OCI-LY3 (cell line): ENCODE results near the gene ADORA1.

Experiments
- H2AFZ ChIP-seq: fragments of 200-600, 300-600 bp; shearing (Covaris generic); 2 replicates; pipeline ENCODE4 v1.6.0; 2014; ENCODE audit warnings: antibody characterized with exemption, low read depth, low read length
- H3K27ac ChIP-seq: fragments of 200-600, 300-600 bp; sonication (generic); 2 replicates; pipeline ENCODE4 v1.5.1; 2014; ENCODE audit warnings: mild to moderate bottlenecking, low read length, moderate library complexity, mixed read lengths
- H3K27me3 ChIP-seq: fragments of 200-600, 300-600 bp; sonication (generic); 2 replicates; pipeline ENCODE4 v1.6.1; 2014; ENCODE audit warnings: low read depth, low read length, mixed read lengths
- H3K36me3 ChIP-seq: fragments of 200-600, 300-600 bp; sonication (generic); replicated peaks from 2 replicates; pipeline ENCODE3; 2014; ENCODE audit warnings: low read depth, low read length, mixed read lengths
- H3K4me1 ChIP-seq: fragments of 300-600, 200-600 bp; sonication (generic); 2 replicates; pipeline ENCODE4 v1.6.1; 2014; ENCODE audit warnings: low read length, mixed read lengths
- H3K4me2 ChIP-seq: fragments of 200-600, 300-600 bp; sonication (generic); 2 replicates; pipeline ENCODE4 v1.6.1; 2014; ENCODE audit warnings: low read length, mixed read lengths
- H3K4me3 ChIP-seq: fragments of 300-600, 200-600 bp; sonication (generic); 2 replicates; pipeline ENCODE4 v1.5.1; 2014; ENCODE audit warnings: antibody characterized with exemption, mild to moderate bottlenecking, low read length, moderate library complexity
- H3K79me2 ChIP-seq: fragments of 300-600, 200-600 bp; shearing (Covaris generic); 2 replicates; pipeline ENCODE4 v1.6.1; 2014; ENCODE audit warnings: mild to moderate bottlenecking, low read length, mixed read lengths
- H3K9ac ChIP-seq: fragments of 300-600, 200-600 bp; shearing (Covaris generic); 2 replicates; pipeline ENCODE4 v1.6.0; 2014; ENCODE audit warnings: mild to moderate bottlenecking, low read length, moderate library complexity
- H3K9me3 ChIP-seq: fragments of 200-600, 300-600 bp; shearing (Covaris generic); 2 replicates; pipeline ENCODE4 v1.6.1; 2014; ENCODE audit warnings: low read length, mixed read lengths; ENCODE audit not compliant: insufficient read depth
- H4K20me1 ChIP-seq: fragments of 200-600, 300-600 bp; sonication (generic); 2 replicates; pipeline ENCODE4 v1.6.1; 2016; ENCODE audit warnings: low read length, mixed read lengths; ENCODE audit not compliant: insufficient read depth
- CTCF ChIP-seq: fragments of 200-600, 300-600 bp; sonication (generic); IDR thresholded peaks from 2 replicates; pipeline ENCODE4 v1.5.1; 2014; ENCODE audit warnings: antibody characterized with exemption, low read length, low read depth
- EZH2phosphoT487 ChIP-seq: fragments of 200-600 bp; shearing (Covaris generic); IDR thresholded peaks from 2 replicates; pipeline ENCODE4 v1.6.1; 2018; ENCODE audit warnings: antibody characterized with exemption, mixed run types, low read depth

ADORA1 gene

GRCh38 chr1:203152158-203153034, 24.9 kb downstream of the ADORA1 start:
- H3K79me2 ChIP-seq, result no peaks in the 10 kb centered on the region
- no peak for TF ChIP-seq CTCF
- TF ChIP-seq EZH2phosphoT487, result no peak
- no peaks in the 10 kb centered on the region for H3K4me1 ChIP-seq
- peaks cover 62% of the 10 kb centered on the region for H3K27me3 ChIP-seq
- no peak overlapping the region for H3K9ac ChIP-seq
- H3K9me3 ChIP-seq, result no peaks in the 10 kb centered on the region
- no peak overlapping the region for H3K27ac ChIP-seq
- no peak overlapping the region for H2AFZ ChIP-seq
- H4K20me1 ChIP-seq, result no peaks in the 10 kb centered on the region
- H3K36me3 ChIP-seq, result no peaks in the 10 kb centered on the region
- no peak overlapping the region for H3K4me2 ChIP-seq
- H3K4me3 ChIP-seq, result no peak overlapping the region

- Histone ChIP-seq H3K4me3 (no peak overlapping the region), H3K27me3 (peaks cover 71% of the 10 kb centered on the region), H2AFZ (no peak overlapping the region), H3K36me3 (no peaks in the 10 kb centered on the region), H4K20me1 (no peaks in the 10 kb centered on the region), H3K9me3 (no peaks in the 10 kb centered on the region), H3K4me1 (no peaks in the 10 kb centered on the region), H3K9ac (no peak overlapping the region), H3K27ac (no peak overlapping the region), H3K79me2 (no peaks in the 10 kb centered on the region), H3K4me2 (no peak overlapping the region)
- TF ChIP-seq EZH2phosphoT487, result no peak
- no peak for TF ChIP-seq CTCF
Observed at GRCh38 chr1:203153051-203153988, 25.8 kb downstream of the ADORA1 start.

GRCh38 chr1:203153989-203154821, 26.7 kb downstream of the ADORA1 start:
- Histone ChIP-seq H4K20me1 (no peaks in the 10 kb centered on the region), H3K36me3 (no peaks in the 10 kb centered on the region), H3K9me3 (no peaks in the 10 kb centered on the region), H3K9ac (no peak overlapping the region), H3K79me2 (no peaks in the 10 kb centered on the region), H3K27ac (no peak overlapping the region), H3K27me3 (peaks cover 80% of the 10 kb centered on the region), H3K4me1 (no peaks in the 10 kb centered on the region), H3K4me3 (no peak overlapping the region), H2AFZ (no peak overlapping the region), H3K4me2 (no peak overlapping the region)
- TF ChIP-seq EZH2phosphoT487 (no peak), CTCF (no peak)
